H1 (cell line): ENCODE measurements around the gene GPRASP3. TPM values are rescaled to one million over a fixed set of nuclear protein-coding genes. Genes with fewer than 3 reads are reported as not detected.

Experiments
- CTCF ChIA-PET: fragments of 300-600 bp; sonication (Branson Sonifier 250); formaldehyde crosslinking; loops from one replicate; lab custom pipeline; 2021; ENCODE audit not compliant: partially characterized antibody; lab: Charles Lee
- POLR2A ChIA-PET: fragments of 300-600 bp; sonication (Branson Sonifier 250); formaldehyde crosslinking; loops from one replicate; lab custom pipeline; 2021; ENCODE audit warnings: inconsistent platforms; ENCODE audit not compliant: partially characterized antibody; lab: Charles Lee
- DNase-seq, 2 experiments: peaks; one replicate each; pipeline versions ENCODE4 v3.0.0 to v3.0.0-alpha.2; 2010 to 2022; ENCODE audit warnings: low spot score in 2 of 2, low read depth in 1 of 2, mixed read lengths in 1 of 2
- FAIRE-seq: peaks from 2 replicates; lab custom pipeline; 2011; peaks lifted over from hg19 to GRCh38; lab: Jason Lieb, UNC
- H2AFZ ChIP-seq: 2 replicates; pipeline ENCODE4 v1.8.1; 2012; ENCODE audit warnings: low read length, inconsistent platforms
- H2AK5ac ChIP-seq: 2 replicates; pipeline ENCODE4 v1.6.1; 2013; ENCODE audit warnings: low read depth, low read length
- H2BK120ac ChIP-seq: replicated peaks from 2 replicates; pipeline ENCODE3; 2013; ENCODE audit warnings: low read depth, low read length, inconsistent platforms
- H2BK12ac ChIP-seq: 2 replicates; pipeline ENCODE4 v1.6.1; 2013; ENCODE audit warnings: low read depth, low read length
- H2BK15ac ChIP-seq: 2 replicates; pipeline ENCODE4 v1.6.1; 2013; ENCODE audit warnings: low read length
- H2BK20ac ChIP-seq: 2 replicates; pipeline ENCODE4 v1.6.1; 2013; ENCODE audit warnings: low read length
- H2BK5ac ChIP-seq: 2 replicates; pipeline ENCODE4 v1.6.1; 2013; ENCODE audit warnings: low read depth, low read length
- H3K14ac ChIP-seq: 2 replicates; pipeline ENCODE4 v1.6.1; 2013; ENCODE audit warnings: inconsistent platforms; ENCODE audit not compliant: insufficient read length
- H3K18ac ChIP-seq: 2 replicates; pipeline ENCODE4 v1.6.1; 2013; ENCODE audit warnings: low read length; ENCODE audit errors: extremely low read depth
- H3K23ac ChIP-seq: 2 replicates; pipeline ENCODE4 v1.6.1; 2013; ENCODE audit warnings: inconsistent platforms; ENCODE audit not compliant: insufficient read length
- H3K23me2 ChIP-seq: 2 replicates; pipeline ENCODE4 v1.6.1; 2013; ENCODE audit warnings: low read depth, low read length
- H3K27ac ChIP-seq: 2 replicates; pipeline ENCODE4 v1.6.1; 2011; ENCODE audit warnings: low read depth, low read length, inconsistent platforms
- H3K27me3 ChIP-seq, 4 experiments: replicated peaks in 1 of 4; 1 replicate in 1 of 4; 2 replicates in 3 of 4; pipeline versions ENCODE4 v1.6.1 to v1.8.1; 2011 to 2013; ENCODE audit warnings: low read length in 3 of 4, mild to moderate bottlenecking in 3 of 4, inconsistent platforms in 2 of 4, mixed read lengths in 2 of 4, moderate library complexity in 1 of 4; ENCODE audit not compliant: control insufficient read depth in 3 of 4, insufficient read depth in 3 of 4; ENCODE audit errors: extremely low read depth in 1 of 4
- H3K36me3 ChIP-seq, 4 experiments: 2 replicates each; pipeline versions ENCODE4 v1.6.1 to v1.8.1; 2011 to 2013; ENCODE audit warnings: mild to moderate bottlenecking in 4 of 4, low read length in 3 of 4, moderate library complexity in 2 of 4, control low read depth in 1 of 4, inconsistent platforms in 1 of 4; ENCODE audit not compliant: insufficient read depth in 4 of 4, control insufficient read depth in 2 of 4
- H3K4ac ChIP-seq: replicated peaks from 2 replicates; pipeline ENCODE3; 2013; ENCODE audit warnings: low read length, low read depth, mixed read lengths, inconsistent platforms; ENCODE audit not compliant: insufficient read length
- H3K4me1 ChIP-seq, 4 experiments: replicated peaks in 1 of 4; 1 replicate in 1 of 4; 2 replicates in 3 of 4; pipeline versions ENCODE4 v1.6.1 to v1.8.1; 2011 to 2013; ENCODE audit warnings: low read length in 3 of 4, inconsistent platforms in 2 of 4, mixed read lengths in 1 of 4; ENCODE audit not compliant: insufficient read depth in 4 of 4, control insufficient read depth in 3 of 4
- H3K4me2 ChIP-seq, 2 experiments: 2 replicates each; pipeline versions ENCODE4 v1.6.1 to v1.8.1; 2011 to 2013; ENCODE audit warnings: low read depth in 2 of 2, low read length in 2 of 2, control low read depth in 1 of 2, inconsistent platforms in 1 of 2, mild to moderate bottlenecking in 1 of 2; ENCODE audit not compliant: insufficient read depth in 1 of 2
- H3K4me3 ChIP-seq, 4 experiments: fragments of 200-600, 300-600 bp in 1 of 4; sonication (generic), shearing (Covaris generic), sonication (Bioruptor Twin) in 1 of 4; 2 replicates each; pipeline versions ENCODE4 v1.5.1 to v1.8.1; 2011 to 2016; ENCODE audit warnings: low read length in 4 of 4, low read depth in 3 of 4, control low read depth in 2 of 4, inconsistent platforms in 2 of 4, mild to moderate bottlenecking in 2 of 4, mixed read lengths in 1 of 4, moderate library complexity in 1 of 4; ENCODE audit not compliant: insufficient read depth in 2 of 4; ENCODE audit errors: extremely low read depth in 1 of 4
- H3K56ac ChIP-seq: replicated peaks from 2 replicates; pipeline ENCODE3; 2013; ENCODE audit warnings: low read depth, mild to moderate bottlenecking, mixed read lengths, low read length, inconsistent platforms; ENCODE audit not compliant: insufficient read length
- H3K79me1 ChIP-seq: 2 replicates; pipeline ENCODE4 v1.6.1; 2013; ENCODE audit warnings: low read depth, low read length, control low read depth
- H3K79me2 ChIP-seq, 2 experiments: 2 replicates each; pipeline versions ENCODE4 v1.6.1 to v1.8.1; 2012 to 2013; ENCODE audit warnings: low read length in 2 of 2, mild to moderate bottlenecking in 2 of 2, inconsistent platforms in 1 of 2; ENCODE audit not compliant: insufficient read depth in 2 of 2, control insufficient read depth in 1 of 2
- H3K9ac ChIP-seq, 4 experiments: replicated peaks in 1 of 4; 1 replicate in 1 of 4; 2 replicates in 3 of 4; pipeline versions ENCODE4 v1.6.1 to v1.8.1; 2011 to 2013; ENCODE audit warnings: low read depth in 3 of 4, low read length in 3 of 4, control low read depth in 2 of 4, mild to moderate bottlenecking in 2 of 4, moderate library complexity in 2 of 4, inconsistent platforms in 1 of 4; ENCODE audit errors: extremely low read depth in 1 of 4
- H3K9me3 ChIP-seq, 2 experiments: 2 replicates each; pipeline versions ENCODE4 v1.6.1 to v1.8.1; 2012 to 2013; ENCODE audit warnings: mild to moderate bottlenecking in 2 of 2, moderate library complexity in 2 of 2, control low read depth in 1 of 2, inconsistent platforms in 1 of 2, low read depth in 1 of 2, low read length in 1 of 2, mixed read lengths in 1 of 2; ENCODE audit not compliant: insufficient read depth in 2 of 2
- H4K20me1 ChIP-seq, 2 experiments: replicated peaks in 1 of 2; 2 replicates each; pipeline versions ENCODE3 to v1.8.1; 2011 to 2013; ENCODE audit warnings: inconsistent platforms in 2 of 2, low read length in 2 of 2, mild to moderate bottlenecking in 1 of 2; ENCODE audit not compliant: insufficient read depth in 2 of 2, control insufficient read depth in 1 of 2
- H4K5ac ChIP-seq: 2 replicates; pipeline ENCODE4 v1.6.1; 2013; ENCODE audit warnings: low read length, low read depth, mixed read lengths, inconsistent platforms; ENCODE audit not compliant: insufficient read length
- H4K8ac ChIP-seq: 2 replicates; pipeline ENCODE4 v1.8.0; 2013; ENCODE audit warnings: mild to moderate bottlenecking, moderate library complexity, low read length, inconsistent platforms; ENCODE audit not compliant: insufficient read depth; ENCODE audit errors: extremely low read depth
- H4K91ac ChIP-seq: replicated peaks from 2 replicates; pipeline ENCODE3; 2013; ENCODE audit warnings: low read length, mixed read lengths, inconsistent platforms; ENCODE audit not compliant: insufficient read length
- E2F6 ChIP-seq: IDR thresholded peaks from 2 replicates; pipeline ENCODE4 v1.6.1; 2012; ENCODE audit warnings: inconsistent platforms
- FOSL1 ChIP-seq: IDR thresholded peaks from 2 replicates; pipeline ENCODE4 v1.6.1; 2011; ENCODE audit warnings: mild to moderate bottlenecking, low read depth, low read length, moderate library complexity; ENCODE audit not compliant: insufficient read depth
- KDM5A ChIP-seq: fragments of 200-600 bp; IDR thresholded peaks from 2 replicates; pipeline ENCODE4 v1.7.1; 2012; ENCODE audit warnings: mild to moderate bottlenecking, low read length, inconsistent platforms, mixed read lengths
- RAD21 ChIP-seq, 2 experiments: IDR thresholded peaks in 1 of 2; conservative IDR thresholded peaks in 1 of 2; 2 replicates each; pipeline ENCODE4 v1.6.1; 2011; ENCODE audit warnings: low read depth in 2 of 2, low read length in 2 of 2, improper control_type of control experiment in 1 of 2, inconsistent platforms in 1 of 2, mild to moderate bottlenecking in 1 of 2, moderate library complexity in 1 of 2
- SIRT6 ChIP-seq: IDR thresholded peaks from one replicate; pipeline ENCODE4 v1.7.1; 2012; ENCODE audit warnings: low read length, inconsistent platforms
- SP1 ChIP-seq: IDR thresholded peaks from 2 replicates; pipeline ENCODE4 v1.6.1; 2011; ENCODE audit warnings: low read depth, low read length
- TBP ChIP-seq: IDR thresholded peaks from 2 replicates; pipeline ENCODE4 v1.6.1; 2011; ENCODE audit warnings: low read depth, low read length, improper control_type of control experiment
- TCF12 ChIP-seq: IDR thresholded peaks from 2 replicates; pipeline ENCODE4 v1.6.1; 2011; ENCODE audit warnings: low read depth, mild to moderate bottlenecking, low read length
- WGBS, 2 experiments: shearing (Covaris generic) in 1 of 2; methylation state at CpG; one replicate each; pipeline versions ENCODE4 v1.1.6 to v1.1.7; 2013 to 2015; ENCODE audit warnings: low lambda C conversion rate in 2 of 2, mixed read lengths in 2 of 2, inconsistent platforms in 1 of 2, low coverage in 1 of 2, missing lambda C conversion rate in 1 of 2; ENCODE audit not compliant: insufficient replicate concordance in 2 of 2, insufficient coverage in 1 of 2, insufficient read length in 1 of 2; ENCODE audit errors: extremely low coverage in 1 of 2, missing lambda C conversion rate in 1 of 2; 5-methylcytosine and 5-hydroxymethylcytosine counted together
- polyA plus RNA-seq, 7 experiments: library from polyadenylated mRNA; depleted of rRNA in 3 of 7; stranded (reverse) in 5 of 7; unstranded in 2 of 7; fragments of >200 nt in 5 of 7; fragments of 200-250 nt in 2 of 7; gene quantifications; 1 replicate in 5 of 7; 2 replicates in 1 of 7; 4 replicates in 1 of 7; pipeline versions ENCODE4 v1.2.1 to v1.2.3, GENCODE V29; 2011 to 2013; ENCODE audit warnings: missing spikeins in 2 of 7, mixed read lengths in 2 of 7
- total RNA-seq: library from RNA; stranded (reverse); fragmentation: NEBNext Ultra II Directional; extraction: Animal tissue kit (Norgen Biotek cat#: 25700); gene quantifications from 2 replicates; pipeline ENCODE4 v1.2.1, GENCODE V29; 2021
- TF ChIP-seq, protein P1 (sequence below), 3 experiments: IDR thresholded peaks; 1 replicate in 2 of 3; 2 replicates in 1 of 3; pipeline versions ENCODE4 v1.5.1 to v1.6.1; 2011; ENCODE audit warnings: low read length in 3 of 3, mild to moderate bottlenecking in 3 of 3, inconsistent platforms in 2 of 3, low read depth in 1 of 3, moderate library complexity in 1 of 3; ENCODE audit not compliant: insufficient read depth in 1 of 3; ENCODE audit errors: control extremely low read depth in 1 of 3

The GPRASP3 gene
- total and polyA plus RNA-seq, 2 of the 8 experiments (the other 6 are each of a cell fraction or from before 2014, with no cell fraction given): 7.0 to 19.8 TPM

- Histone ChIP-seq H3K23me2 (peaks cover 3% of the 10 kb centered on the region; the same call in 1 of the 2 replicates), H3K14ac (no peak overlapping the region), H4K8ac (no peak overlapping the region), H4K20me1 (no peaks in the 10 kb centered on the region), H2AFZ (0 out of 2 replicates have a peak overlapping the region, but pooled peaks have one; percentile 73), H3K4me2 (peak overlapping the region; percentile 57 to 80), H3K27me3 (no peaks in the 10 kb centered on the region; a peak in 1 of 7 replicates), H3K36me3 (peaks cover 0 to 4% (median 0%) of the 10 kb centered on the region in 4 experiments; a peak in 1 of 8 replicates), H3K23ac (no peak overlapping the region), H4K5ac (peak overlapping the region; percentile 42), H2BK20ac (no peak overlapping the region), H2BK12ac (no peak overlapping the region), H3K79me2 (no peaks in the 10 kb centered on the region), H3K4me1 (no peaks in the 10 kb centered on the region; a peak in 2 of 7 replicates), H3K27ac (no peak overlapping the region), H2BK120ac (no peak overlapping the region), H3K18ac (no peak overlapping the region), H3K56ac (no peak overlapping the region), H2AK5ac (no peak overlapping the region), H3K79me1 (no peaks in the 10 kb centered on the region), H3K4ac (no peak overlapping the region), H2BK15ac (no peak overlapping the region), H3K9me3 (no peaks in the 10 kb centered on the region), H4K91ac (no peak overlapping the region), H3K4me3 (peak overlapping the region; percentile 63 to 75 (median 70)), H3K9ac (peak overlapping the region in 2 of 4 experiments; percentile 13 to 61; a peak in 2 of 7 replicates), H2BK5ac (no peak overlapping the region)
- DNase-seq: peak in 1 of 2 experiments; percentile 54
- FAIRE-seq: peak; percentile 99
- ChIA-PET CTCF (no interaction called here), POLR2A (no interaction called here)
- 7% methylated on average over 6 of the region's 23 CpGs; no CpG with 5 or more reads in 1 of the 2 experiments for WGBS, 2 experiments
- TF ChIP-seq FOSL1 (no peak), TBP (no peak), SIRT6 (no peak), KDM5A (no peak), RAD21 (IDR thresholded peaks at IDR 0.05 in 1 of 2, conservative IDR thresholded peaks at IDR 0.05 in 1 of 2; ENCODE audit: low read depth in 2 of 2, low read length in 2 of 2) (peak; percentile 19 to 41; a peak in 3 of 4 replicates), SP1 (0 out of 2 replicates have a peak, but pooled peaks have one; percentile 20), E2F6 (no peak), TCF12 (no peak)
- TF ChIP-seq, protein P1, sequence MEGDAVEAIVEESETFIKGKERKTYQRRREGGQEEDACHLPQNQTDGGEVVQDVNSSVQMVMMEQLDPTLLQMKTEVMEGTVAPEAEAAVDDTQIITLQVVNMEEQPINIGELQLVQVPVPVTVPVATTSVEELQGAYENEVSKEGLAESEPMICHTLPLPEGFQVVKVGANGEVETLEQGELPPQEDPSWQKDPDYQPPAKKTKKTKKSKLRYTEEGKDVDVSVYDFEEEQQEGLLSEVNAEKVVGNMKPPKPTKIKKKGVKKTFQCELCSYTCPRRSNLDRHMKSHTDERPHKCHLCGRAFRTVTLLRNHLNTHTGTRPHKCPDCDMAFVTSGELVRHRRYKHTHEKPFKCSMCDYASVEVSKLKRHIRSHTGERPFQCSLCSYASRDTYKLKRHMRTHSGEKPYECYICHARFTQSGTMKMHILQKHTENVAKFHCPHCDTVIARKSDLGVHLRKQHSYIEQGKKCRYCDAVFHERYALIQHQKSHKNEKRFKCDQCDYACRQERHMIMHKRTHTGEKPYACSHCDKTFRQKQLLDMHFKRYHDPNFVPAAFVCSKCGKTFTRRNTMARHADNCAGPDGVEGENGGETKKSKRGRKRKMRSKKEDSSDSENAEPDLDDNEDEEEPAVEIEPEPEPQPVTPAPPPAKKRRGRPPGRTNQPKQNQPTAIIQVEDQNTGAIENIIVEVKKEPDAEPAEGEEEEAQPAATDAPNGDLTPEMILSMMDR (IDR thresholded peaks at IDR 0.05; ENCODE audit: control extremely low read depth in 1 of 3, insufficient read depth in 1 of 3, low read depth in 1 of 3, low read length in 3 of 3): peak; percentile 18 to 58 (median 47)
Observed at GRCh38 chrX:102712981-102713625, 7.4 kb upstream of the GPRASP3 start.
